ENCODE results near the gene CTSC.

CTSC gene

GRCh38 chr11:88304352-88304751 lies 33.2 kb downstream of the CTSC start:
- no peak for TF ChIP-seq CTCF (IDR thresholded peaks at IDR 0.05; ENCODE audit: low read depth, low read length)
- TF ChIP-seq EZH2phosphoT487 (IDR thresholded peaks at IDR 0.05; ENCODE audit: low read depth), result no peak
- Histone ChIP-seq H2AFZ (ENCODE audit: low read depth, low read length) (no peak overlapping the region), H4K20me1 (ENCODE audit: insufficient read depth, low read length) (peaks cover 73% of the 10 kb centered on the region), H3K9ac (ENCODE audit: low read length) (peak overlapping the region; percentile 31; the same call in 1 of the 2 replicates), H3K27me3 (ENCODE audit: low read depth, low read length) (no peaks in the 10 kb centered on the region), H3K4me1 (ENCODE audit: low read length) (peaks cover 97% of the 10 kb centered on the region), H3K79me2 (ENCODE audit: low read length) (peaks cover 94% of the 10 kb centered on the region), H3K4me3 (ENCODE audit: low read length) (no peak overlapping the region), H3K27ac (ENCODE audit: low read length) (peak overlapping the region; percentile 93), H3K4me2 (ENCODE audit: low read length) (peak overlapping the region; percentile 46), H3K9me3 (ENCODE audit: insufficient read depth, low read length) (no peaks in the 10 kb centered on the region), H3K36me3 (replicated peaks; ENCODE audit: low read depth, low read length) (peaks cover 74% of the 10 kb centered on the region)

- H4K20me1 ChIP-seq (ENCODE audit: insufficient read depth, low read length), result peaks cover 79% of the 10 kb centered on the region
- H3K4me1 ChIP-seq (ENCODE audit: low read length), result peaks cover 98% of the 10 kb centered on the region
- H3K9ac ChIP-seq (ENCODE audit: low read length), result peak overlapping the region; percentile 31; the same call in 1 of the 2 replicates
- peak overlapping the region; percentile 46 for H3K4me2 ChIP-seq (ENCODE audit: low read length)
- peak overlapping the region; percentile 36 for H3K4me3 ChIP-seq (ENCODE audit: low read length)
- H3K27ac ChIP-seq (ENCODE audit: low read length), result peak overlapping the region; percentile 93
- H3K9me3 ChIP-seq (ENCODE audit: insufficient read depth, low read length), result no peaks in the 10 kb centered on the region
- TF ChIP-seq CTCF (IDR thresholded peaks at IDR 0.05; ENCODE audit: low read depth, low read length) (no peak), EZH2phosphoT487 (IDR thresholded peaks at IDR 0.05; ENCODE audit: low read depth) (no peak)
- peaks cover 79% of the 10 kb centered on the region for H3K36me3 ChIP-seq (replicated peaks; ENCODE audit: low read depth, low read length)
- no peaks in the 10 kb centered on the region for H3K27me3 ChIP-seq (ENCODE audit: low read depth, low read length)
- H2AFZ ChIP-seq (ENCODE audit: low read depth, low read length), result no peak overlapping the region
- peaks cover 98% of the 10 kb centered on the region for H3K79me2 ChIP-seq (ENCODE audit: low read length)
Observed at GRCh38 chr11:88303037-88303436, 34.5 kb downstream of the CTSC start.

GRCh38 chr11:88301488-88302140 lies 35.9 kb downstream of the CTSC start:
- H3K27me3 ChIP-seq (ENCODE audit: low read depth, low read length), result no peaks in the 10 kb centered on the region
- no peak overlapping the region for H2AFZ ChIP-seq (ENCODE audit: low read depth, low read length)
- H3K9ac ChIP-seq (ENCODE audit: low read length), result peak overlapping the region; percentile 62
- peaks cover 100% of the 10 kb centered on the region for H3K4me1 ChIP-seq (ENCODE audit: low read length)
- peaks cover 100% of the 10 kb centered on the region for H3K79me2 ChIP-seq (ENCODE audit: low read length)
- H3K4me2 ChIP-seq (ENCODE audit: low read length), result peak overlapping the region; percentile 87
- peaks cover 82% of the 10 kb centered on the region for H3K36me3 ChIP-seq (replicated peaks; ENCODE audit: low read depth, low read length)
- TF ChIP-seq CTCF (IDR thresholded peaks at IDR 0.05; ENCODE audit: low read depth, low read length), result no peak
- no peak for TF ChIP-seq EZH2phosphoT487 (IDR thresholded peaks at IDR 0.05; ENCODE audit: low read depth)
- peak overlapping the region; percentile 66 for H3K4me3 ChIP-seq (ENCODE audit: low read length)
- H3K27ac ChIP-seq (ENCODE audit: low read length), result peak overlapping the region; percentile 93
- H4K20me1 ChIP-seq (ENCODE audit: insufficient read depth, low read length), result peaks cover 90% of the 10 kb centered on the region
- H3K9me3 ChIP-seq (ENCODE audit: insufficient read depth, low read length), result no peaks in the 10 kb centered on the region

- Histone ChIP-seq H3K79me2 (ENCODE audit: low read length) (peaks cover 100% of the 10 kb centered on the region), H3K9ac (ENCODE audit: low read length) (peak overlapping the region; percentile 62), H3K4me1 (ENCODE audit: low read length) (peaks cover 100% of the 10 kb centered on the region), H3K27ac (ENCODE audit: low read length) (peak overlapping the region; percentile 93), H3K27me3 (ENCODE audit: low read depth, low read length) (no peaks in the 10 kb centered on the region), H3K9me3 (ENCODE audit: insufficient read depth, low read length) (no peaks in the 10 kb centered on the region), H3K36me3 (replicated peaks; ENCODE audit: low read depth, low read length) (peaks cover 82% of the 10 kb centered on the region), H3K4me3 (ENCODE audit: low read length) (peak overlapping the region; percentile 66), H3K4me2 (ENCODE audit: low read length) (peak overlapping the region; percentile 87), H4K20me1 (ENCODE audit: insufficient read depth, low read length) (peaks cover 90% of the 10 kb centered on the region), H2AFZ (ENCODE audit: low read depth, low read length) (no peak overlapping the region)
- TF ChIP-seq CTCF (IDR thresholded peaks at IDR 0.05; ENCODE audit: low read depth, low read length), result no peak
- TF ChIP-seq EZH2phosphoT487 (IDR thresholded peaks at IDR 0.05; ENCODE audit: low read depth), result no peak
Observed at GRCh38 chr11:88300888-88301487, 36.5 kb downstream of the CTSC start.

All from OCI-LY3 (cell line).